ENCODE data around the gene SRSF5.
"Not testable (repeated sequence)": the region's sequence is repeated elsewhere in the genome, so short reads cannot be mapped to it uniquely, and the experiment has no call there.

The SRSF5 gene

DNA sequence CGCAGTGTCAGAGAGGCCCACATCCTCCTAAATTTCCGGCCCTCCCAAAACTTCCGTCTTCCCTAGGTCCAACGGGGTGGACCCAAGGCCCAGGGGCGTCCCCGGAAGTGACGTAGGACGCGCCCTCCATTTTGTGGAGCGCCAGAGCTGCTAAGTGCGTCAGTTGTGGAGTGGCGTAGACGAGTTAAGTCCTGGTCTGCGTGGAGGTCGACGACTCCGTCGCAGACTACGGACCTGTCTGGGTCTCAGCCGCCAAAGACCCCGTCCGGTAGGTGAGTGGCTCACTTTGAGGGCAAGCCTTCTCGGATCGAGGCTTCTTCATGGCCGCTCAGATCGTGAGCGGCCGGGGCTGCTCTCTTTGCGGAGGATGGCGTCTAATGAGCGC is at the start of gene SRSF5:
Gene SRSF5, plus strand, starts transcription at position 159 of the 385 bp plus-strand sequence. CDS start 1,015 bp downstream, outside the sequence.
- DNase-seq (ENCODE audit: low read depth): peak; percentile 89

DNA sequence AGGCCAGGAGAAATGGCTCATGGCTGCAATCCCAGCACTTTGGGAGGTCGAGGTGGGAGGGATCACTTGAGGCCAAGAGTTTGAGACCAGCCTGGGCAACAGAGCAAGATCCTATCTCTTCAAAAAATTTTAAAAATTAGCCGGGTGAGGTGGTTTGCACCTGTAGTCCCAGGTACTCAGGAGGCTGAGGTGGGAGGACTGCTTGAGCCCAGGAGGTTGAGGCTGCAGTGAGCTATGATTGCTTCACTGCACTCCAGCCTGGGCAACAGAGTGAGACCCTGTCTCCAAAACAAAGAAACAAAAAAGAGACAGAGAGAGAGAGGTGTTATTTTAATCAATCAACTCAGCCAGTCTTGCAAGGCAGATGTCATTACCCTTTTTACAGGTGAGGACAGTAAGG is 48.3 kb upstream of the SRSF5 start:
- not testable (repeated sequence) for DNase-seq (ENCODE audit: low read depth)

DNA sequence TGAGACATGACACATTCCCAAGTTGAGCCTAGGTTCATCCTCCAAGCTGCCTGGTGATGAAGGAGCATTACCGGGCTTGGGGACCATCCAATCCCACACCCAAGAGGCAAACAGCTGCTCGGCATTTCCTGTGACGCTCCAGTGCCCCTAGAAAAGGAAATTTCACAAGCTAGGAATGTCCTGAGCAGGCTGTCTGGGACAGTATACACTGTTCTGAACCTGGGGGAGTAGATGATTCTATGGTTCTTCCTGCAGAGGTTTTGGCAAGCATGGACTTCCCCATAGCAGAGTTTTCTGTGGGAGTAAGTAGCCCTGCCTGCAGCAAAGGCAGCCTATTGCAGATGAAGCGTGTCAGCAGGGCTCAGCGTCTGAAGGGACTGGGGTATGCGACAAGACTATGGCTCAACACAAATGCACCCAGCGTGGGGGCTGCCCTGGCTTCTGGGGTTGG is 47.4 kb upstream of the SRSF5 start:
- no peak for DNase-seq (ENCODE audit: low read depth)

DNA sequence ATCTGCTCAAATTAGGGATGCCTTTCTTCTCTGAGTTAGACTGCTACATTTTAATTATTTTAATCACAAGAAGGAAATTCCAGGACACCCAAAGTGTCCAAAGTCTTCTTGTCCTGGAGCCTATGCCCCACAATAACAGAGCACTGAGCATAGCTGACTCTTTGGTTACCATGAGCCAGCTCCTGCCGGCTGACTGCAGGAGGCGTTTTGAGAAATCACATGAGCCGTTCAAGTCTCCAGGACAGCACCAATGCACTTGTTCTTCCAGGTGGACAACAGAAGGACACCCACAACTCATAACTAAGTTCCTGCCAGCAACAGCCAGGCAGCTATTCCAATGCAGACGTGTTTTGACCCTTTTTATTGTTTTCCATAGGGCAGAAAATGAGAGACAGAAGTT is 46.0 kb upstream of the SRSF5 start:
- DNase-seq (ENCODE audit: low read depth): no peak

DNA sequence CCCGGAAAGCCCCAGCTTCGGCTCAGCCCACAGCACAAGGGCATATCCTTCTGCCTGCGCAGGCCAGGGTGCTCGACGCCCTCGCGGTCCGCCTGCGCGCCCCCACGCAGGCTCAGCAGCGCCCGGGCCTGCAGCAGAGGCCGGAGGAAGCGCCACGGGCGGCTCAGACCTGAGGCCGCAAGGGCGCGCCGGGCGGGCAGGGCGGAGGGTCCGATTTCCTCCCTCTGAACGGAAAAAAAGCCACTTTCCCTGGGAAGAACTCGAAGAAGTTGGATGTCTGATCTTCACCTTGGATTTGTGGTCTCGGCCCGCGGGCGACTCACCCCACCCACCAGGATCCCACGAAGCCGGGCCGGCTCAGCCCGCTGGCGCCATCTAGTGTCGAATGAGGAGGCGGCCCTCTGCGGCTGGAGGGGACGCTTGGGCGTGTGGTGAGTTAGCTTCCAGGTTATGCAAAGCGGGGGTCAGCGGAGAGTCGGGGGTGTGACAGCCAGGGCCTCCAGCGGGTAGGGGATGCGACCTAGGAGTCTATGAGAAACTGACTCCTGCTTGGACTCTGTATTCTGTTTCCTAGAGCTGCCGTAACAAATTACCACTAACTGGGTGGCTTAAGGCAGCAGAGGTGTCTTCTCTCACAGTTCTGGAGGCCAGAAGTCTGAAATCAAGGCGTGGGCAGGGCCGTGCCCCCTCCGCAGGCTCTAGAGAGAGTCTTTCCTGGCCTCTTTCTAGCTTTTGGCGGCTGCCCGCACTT is 40.0 kb upstream of the SRSF5 start:
- DNase-seq (ENCODE audit: low read depth): peak; percentile 74

DNA sequence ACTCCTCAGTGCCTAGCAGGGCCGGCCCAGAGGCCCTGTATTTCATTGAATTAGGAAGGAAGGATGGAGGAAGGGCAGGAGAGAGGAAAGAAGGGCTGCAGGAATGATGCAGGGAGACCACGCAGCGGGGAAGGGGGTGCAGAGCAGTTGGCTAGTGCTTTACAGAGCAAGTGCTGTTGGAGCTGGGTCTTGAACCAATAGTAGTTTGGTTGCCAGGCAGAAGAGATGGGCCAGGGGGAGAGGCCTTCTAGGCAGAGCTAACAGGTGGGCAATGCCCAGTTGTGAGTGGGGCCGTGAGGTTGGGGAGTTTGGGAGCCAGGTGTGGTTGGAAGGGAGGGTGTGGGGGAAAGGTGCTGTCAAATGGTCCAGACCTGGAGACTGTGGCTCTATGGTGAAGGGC is 39.1 kb upstream of the SRSF5 start:
- no peak for DNase-seq (ENCODE audit: low read depth)

DNA sequence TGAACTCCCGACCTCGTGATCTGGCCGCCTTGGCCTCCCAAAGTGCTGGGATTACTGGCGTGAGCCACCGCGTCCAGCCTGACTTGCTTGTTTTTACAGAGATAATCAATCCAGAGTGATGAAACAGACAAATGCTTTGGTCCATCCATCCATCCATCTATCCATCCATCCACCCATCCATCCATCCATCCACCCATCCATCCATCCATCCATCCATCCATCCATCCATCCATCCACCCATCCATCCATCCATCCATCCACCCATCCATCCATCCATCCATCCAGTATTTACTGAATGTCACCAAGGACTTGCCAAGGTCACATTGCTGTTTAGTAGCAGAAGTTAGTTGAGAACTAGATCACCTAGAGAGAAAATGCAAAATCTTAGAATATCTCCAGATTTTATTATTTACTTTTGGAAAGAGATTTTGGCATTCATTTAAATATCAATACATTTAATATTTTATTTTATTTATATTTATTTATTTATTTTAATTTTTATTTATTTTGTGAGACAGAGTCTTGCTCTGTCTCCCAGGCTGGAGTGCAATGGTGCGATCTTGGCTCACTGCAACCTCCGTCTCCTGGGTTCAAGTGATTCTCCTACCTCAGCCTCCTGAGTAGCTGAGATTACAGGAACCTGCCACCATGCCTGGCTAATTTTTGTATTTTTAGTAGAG is 34.9 kb upstream of the SRSF5 start:
- not testable (repeated sequence) for DNase-seq (ENCODE audit: low read depth)

DNA sequence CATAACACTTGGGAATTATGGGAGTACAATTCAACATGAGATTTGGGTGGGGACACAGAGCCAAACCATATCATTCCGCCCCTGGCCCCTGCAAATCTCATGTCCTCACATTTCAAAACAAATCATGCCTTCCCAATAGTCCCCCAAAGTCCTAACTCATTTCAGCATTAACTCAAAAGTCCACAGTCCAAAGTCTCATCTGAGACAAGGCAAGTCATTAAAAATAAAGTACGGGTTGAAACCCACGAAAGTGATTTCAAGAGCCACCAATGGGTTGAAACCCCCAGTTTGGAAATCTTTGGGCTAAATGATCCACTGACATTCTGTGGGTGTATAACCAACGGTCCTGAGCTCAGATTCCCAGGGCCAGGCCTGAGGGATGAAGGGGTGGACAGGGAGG is 30.5 kb upstream of the SRSF5 start:
- not testable (repeated sequence) for DNase-seq (ENCODE audit: low read depth)

DNA sequence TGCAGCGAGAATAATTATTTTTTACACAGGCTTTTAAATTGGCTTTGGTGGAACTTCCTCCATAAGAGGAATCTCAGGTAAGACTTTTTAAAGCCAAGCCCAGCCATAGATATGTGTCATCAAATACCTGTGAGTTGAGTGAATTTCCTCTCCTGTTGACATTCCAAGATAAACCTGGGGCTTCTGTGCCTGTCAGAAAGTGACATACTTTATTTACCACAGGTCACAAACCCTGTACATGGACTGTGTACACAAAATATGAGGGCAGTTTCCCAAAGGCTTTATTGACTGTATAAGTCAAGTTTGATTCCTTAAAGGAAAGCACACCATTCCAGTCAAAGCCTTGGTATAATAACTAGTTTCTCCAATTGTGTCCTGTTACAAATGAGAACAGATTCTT is 25.9 kb upstream of the SRSF5 start:
- no peak for DNase-seq (ENCODE audit: low read depth)

DNA sequence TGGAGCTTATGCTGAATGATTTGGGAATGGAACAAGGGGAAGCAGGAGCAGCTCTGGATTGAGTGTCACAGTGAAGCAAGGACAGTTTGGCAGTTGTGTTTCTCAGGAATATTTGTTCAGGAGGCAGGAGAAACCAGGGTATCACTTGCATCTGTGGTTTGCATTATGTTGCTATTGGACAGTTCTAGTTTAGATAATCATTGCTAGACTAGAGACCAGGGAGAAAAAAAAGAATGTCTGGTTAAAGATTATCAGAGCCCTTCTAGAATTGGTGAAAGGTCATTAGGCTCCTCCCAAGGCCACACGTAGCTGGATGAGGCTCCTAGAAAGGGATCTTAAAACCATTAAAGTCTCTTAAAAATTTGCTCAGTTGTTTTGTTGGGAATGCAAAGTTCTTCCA is 17.0 kb upstream of the SRSF5 start:
- no peak for DNase-seq (ENCODE audit: low read depth)

DNA sequence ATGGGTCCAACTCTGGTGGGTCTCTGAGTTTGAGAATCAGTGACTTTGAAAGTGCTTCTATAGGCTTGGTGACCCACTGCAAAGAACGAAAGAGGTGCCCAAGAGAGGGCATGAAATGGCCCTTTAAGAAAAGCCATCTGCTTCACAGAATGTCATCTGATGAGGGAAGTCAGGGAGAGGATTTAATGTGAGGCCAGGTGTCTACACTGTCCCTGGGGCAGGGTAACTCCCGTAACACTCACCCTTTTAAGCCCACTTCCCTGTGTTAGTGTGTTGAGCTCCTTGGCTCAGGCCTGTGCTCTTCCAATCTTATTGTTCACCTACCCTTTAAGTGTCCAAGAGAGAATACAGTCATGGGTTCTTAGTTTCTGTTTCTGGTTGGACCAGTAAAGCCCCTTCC is 16.4 kb upstream of the SRSF5 start:
- DNase-seq (ENCODE audit: low read depth): no peak

DNA sequence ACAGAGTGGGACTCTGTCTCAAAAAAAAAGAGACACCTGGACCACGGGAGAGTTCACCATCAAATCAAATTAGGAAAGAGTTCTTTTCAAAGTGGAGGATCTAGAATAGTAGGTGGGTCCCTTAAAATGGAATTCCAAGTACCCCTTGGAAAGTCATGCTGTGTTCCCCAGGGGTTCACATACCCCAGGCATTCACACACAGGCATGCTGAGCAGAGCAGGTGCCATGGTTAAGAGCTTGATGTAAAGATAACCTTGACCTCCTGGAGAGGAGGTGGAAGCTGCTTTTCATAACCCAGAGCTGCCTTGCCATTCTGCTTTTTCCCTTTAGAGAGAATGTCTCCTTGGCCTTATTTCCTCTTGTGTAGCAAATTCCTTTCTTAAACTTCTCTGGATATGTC is 14.2 kb upstream of the SRSF5 start:
- DNase-seq (ENCODE audit: low read depth): no peak

DNA sequence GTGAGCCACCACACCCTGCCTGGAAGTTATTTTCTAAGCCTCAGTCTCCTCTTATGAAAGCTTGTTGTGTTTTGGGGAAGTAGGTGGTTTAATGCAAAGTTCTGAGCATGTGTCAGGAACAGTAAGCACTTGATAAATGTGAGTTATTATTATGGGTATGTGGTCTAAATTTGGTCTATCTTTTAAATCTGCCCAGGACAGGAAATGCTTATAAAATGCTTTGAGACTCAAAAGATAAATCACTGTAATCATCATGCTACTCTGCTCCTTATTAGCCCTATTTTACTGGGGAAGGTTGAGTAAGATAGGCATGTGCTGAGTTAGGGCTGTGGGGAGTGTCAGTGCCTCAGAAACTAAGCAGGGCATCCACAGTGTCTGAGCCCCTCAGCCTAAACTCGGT is 13.1 kb upstream of the SRSF5 start:
- DNase-seq (ENCODE audit: low read depth): no peak

DNA sequence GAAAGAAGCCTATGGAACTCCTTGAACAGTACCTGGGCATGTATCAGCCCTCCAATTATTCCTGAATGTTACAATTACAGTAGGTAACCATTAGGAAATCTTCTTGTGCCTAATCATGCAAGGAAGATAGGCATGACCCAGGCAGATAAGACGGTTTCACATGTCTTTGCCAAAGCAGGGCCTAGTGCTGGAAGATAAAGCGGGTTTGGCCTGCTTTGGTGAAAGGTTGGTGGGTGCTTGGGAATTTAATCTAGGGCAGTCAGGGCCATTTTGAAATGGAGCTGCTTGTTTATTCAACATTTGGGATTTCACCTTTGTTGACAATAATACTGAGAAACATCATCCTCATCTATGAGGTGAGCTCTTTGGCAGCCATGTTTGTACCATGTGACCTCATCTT is 12.5 kb upstream of the SRSF5 start:
- DNase-seq (ENCODE audit: low read depth): no peak

DNA sequence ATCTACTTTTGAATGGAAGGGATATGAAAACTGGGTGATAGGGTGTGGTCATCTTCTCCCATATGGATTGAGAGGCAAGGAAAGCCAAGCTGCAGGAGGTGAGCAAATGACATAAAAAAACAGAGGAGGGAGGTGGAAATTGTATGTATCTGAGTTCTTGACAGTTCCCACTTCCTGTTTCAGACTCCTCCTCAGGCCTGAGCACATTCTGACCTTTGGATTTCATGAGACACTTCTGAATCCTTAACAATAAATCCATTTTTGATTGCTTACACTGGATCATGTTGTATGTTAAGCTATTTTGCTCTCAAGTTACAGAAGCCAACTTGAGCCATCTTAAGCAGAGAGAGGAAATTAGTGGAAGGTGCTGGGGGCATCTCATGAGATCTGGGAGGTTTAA is 11.6 kb upstream of the SRSF5 start:
- DNase-seq (ENCODE audit: low read depth): no peak

DNA sequence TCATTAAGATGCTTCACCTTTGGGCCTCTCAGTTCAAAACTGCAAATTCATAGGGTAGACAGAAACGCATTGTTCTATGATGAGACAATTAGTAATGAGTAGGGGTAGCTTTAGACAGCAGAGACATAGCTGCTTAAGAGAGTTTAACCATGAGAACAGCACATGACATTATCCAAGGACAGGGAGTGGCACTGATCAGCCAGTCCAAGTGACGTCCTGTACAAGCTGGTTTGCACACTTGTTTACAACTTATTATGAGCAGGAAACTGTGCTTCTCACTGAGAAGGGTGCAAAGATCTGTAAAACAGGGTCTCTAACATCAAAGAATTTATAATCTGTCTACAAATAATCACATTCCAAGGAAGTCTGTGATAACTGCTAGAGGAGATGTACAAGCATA is 11.2 kb upstream of the SRSF5 start:
- no peak for DNase-seq (ENCODE audit: low read depth)

DNA sequence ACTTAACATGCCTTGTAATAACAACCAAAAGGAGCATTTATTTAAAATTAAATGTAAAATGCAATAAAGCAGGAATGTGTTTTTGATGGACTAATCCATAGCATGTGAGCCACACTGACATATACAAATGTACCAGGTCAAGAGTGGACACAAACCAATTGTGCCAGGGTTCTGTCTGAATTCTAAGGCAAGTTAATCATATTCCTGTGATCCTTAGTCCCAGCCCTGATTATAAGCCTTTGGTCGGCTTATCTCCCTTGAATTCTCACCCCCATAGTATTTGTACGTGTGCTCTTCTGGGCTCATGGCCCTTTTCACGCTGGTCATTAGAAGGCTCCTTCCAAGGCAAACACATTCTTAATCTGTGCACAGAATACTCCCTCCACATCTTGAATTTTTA is 10.6 kb upstream of the SRSF5 start:
- no peak for DNase-seq (ENCODE audit: low read depth)

DNA sequence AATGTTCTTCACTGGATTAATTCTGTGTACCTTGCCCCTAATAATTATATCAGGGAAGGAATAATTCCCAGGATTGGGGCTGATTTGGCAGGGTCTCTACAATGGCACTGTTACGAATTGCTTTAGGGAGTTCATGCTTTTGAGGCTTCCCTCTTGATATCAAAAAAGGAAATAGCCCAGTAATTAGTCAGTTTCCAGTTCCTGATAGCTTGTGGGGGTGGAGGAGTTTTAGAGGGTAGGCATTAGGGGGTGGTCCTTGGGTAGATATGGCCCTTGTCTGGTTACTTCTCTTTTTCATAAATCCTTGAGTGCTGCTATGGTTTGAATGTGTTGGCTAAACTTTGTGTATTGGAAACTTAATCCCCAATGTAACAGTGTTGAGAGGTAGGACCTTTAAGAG is 6.1 kb upstream of the SRSF5 start:
- no peak for DNase-seq (ENCODE audit: low read depth)

DNA sequence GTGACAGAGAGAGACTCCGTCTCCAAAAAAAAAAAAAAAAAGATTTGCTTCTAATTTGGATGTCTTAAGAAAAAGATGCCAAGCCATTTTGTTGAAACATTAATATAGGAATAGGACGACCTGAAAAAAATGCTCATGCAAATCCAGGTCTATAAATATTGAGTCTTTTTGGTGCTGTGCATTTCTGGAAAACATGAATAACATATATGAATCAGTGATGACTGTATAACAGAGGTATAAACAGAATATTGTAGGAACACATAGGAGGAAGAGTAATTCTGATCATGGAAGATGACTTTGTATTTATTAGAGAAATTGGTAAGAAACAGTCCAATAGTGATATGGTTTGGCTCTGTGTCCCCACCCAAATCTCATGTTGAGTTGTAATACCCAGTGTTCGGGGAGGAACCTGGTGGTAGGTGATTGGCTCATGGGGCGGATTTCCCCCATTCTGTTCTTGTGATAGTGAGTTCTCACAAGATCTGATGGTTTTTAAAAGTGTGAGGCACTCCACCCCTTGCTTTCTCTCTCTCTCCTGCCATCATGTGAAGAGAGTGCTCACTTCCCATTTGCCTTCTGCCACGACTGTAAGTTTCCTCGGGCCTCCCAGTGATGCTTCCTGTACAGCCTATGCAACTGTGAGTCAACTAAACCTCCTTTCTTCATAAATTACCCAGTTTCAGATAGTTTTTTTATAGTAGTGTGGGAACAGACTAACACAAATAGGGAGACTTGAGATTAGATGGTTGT is 3.0 kb upstream of the SRSF5 start:
- DNase-seq (ENCODE audit: low read depth): no peak

DNA sequence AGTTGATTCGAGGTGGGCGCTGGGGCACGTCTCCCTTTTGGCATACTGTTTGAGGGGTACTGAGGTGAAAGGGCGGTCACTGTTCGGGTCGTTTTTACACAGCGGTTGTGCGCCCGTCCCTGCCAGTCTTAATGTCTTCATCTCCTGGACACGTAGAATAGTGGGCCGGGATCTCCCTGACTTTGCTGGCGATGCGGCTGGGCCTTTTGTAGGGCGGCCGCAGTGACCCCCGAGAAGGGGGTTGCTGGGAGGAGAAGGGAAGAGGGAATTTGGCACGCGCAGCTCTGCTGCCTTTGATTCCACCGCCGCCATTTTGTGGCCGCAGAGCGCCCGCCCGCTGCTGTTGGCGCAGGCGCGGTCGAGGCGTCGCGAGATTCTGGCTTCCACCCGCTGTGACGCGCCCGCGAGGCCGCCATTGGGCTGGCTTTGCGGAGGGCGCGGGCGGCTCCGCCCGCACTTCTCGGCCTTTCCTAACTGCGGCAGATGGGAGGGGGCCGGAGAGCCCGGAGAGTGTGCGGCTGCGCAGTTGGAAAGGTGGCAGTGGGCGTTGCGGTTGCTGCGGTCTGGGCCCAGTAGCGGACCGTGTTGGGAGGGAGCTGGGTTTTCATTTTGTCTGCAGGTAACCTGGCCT is 542 bp downstream of the SRSF5 start:
- DNase-seq (ENCODE audit: low read depth): peak; percentile 90

DNA sequence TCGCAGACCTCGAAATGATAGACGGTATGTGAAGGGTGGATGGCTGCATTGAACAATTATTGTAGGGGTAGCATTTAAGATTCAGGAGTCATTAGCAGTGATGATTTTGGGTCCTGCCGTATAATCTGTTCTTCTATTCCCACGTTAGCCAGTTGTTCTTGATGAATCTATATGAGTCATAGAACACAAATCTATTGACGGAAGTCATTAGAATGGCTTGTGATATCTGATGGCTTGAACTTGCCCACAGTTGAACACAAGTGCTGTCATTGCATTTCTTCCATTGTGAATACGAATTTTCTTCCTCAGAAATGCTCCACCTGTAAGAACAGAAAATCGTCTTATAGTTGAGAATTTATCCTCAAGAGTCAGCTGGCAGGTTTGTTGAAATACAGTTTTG is 1.9 kb downstream of the SRSF5 start:
- no peak for DNase-seq (ENCODE audit: low read depth)

DNA sequence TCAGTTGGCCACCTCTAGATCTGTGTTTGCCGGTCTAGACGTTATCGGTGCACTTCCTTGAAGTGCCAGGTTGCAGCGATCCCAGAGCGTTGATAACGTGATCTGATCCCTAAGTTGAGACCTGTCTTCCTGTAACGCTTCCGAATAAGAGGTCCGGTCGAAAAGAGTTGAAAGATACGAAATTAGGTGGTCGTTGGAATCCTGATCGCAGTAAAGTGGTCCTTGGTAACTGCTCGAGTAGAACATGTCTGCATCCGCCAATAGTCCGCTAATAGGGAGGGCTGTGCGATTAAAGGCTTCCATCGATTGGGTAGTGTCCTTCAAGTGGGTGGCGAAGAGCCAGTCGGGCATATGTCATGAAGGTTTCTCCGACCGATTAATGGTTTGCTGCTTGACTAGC is 2.7 kb downstream of the SRSF5 start:
- no peak for DNase-seq (ENCODE audit: low read depth)

DNA sequence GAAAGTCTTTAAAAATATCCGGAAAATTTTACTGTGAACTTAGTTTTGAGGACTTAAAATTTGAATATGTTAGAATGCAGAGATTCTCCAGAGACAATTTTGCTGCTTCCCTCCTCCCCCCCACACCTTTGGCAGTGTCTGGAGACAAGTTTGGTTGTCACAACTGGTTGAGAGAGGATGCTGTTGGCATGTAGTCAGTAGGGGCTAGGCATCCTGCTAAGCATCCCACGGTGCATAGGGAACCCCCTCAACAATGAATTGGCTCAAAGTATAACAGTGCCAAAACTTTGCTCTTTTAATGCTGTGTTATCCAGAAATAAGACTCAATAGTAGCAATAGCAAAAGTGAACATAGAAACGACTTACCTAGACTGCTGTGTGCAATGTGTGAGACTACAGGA is 3.6 kb downstream of the SRSF5 start:
- no peak for DNase-seq (ENCODE audit: low read depth)
